Liver (tissue), 9 donors: ENCODE results near the gene PNPLA6. TPM values are rescaled to one million over a fixed set of nuclear protein-coding genes. Genes with fewer than 3 reads are reported as not detected.

Experiments used
- DNase-seq: peaks from one replicate; pipeline ENCODE4 v3.0.0-alpha.2; 2017; ENCODE audit warnings: low spot score
- H3K27ac ChIP-seq, 2 donors: one replicate each; pipeline ENCODE4 v1.7.0; 2013; ENCODE audit warnings: inconsistent platforms in 2 of 2, low read length in 2 of 2, control low read depth in 1 of 2, low read depth in 1 of 2, mild to moderate bottlenecking in 1 of 2
- H3K27me3 ChIP-seq, 4 donors: one replicate each; pipeline versions ENCODE4 v1.6.1 to v1.7.0; 2013; ENCODE audit warnings: low read length in 3 of 4, inconsistent platforms in 1 of 4, mild to moderate bottlenecking in 1 of 4, moderate library complexity in 1 of 4; ENCODE audit not compliant: control insufficient read depth in 4 of 4, insufficient read depth in 4 of 4
- H3K36me3 ChIP-seq, 4 donors: one replicate each; pipeline versions ENCODE4 v1.6.1 to v1.7.0; 2013; ENCODE audit warnings: low read length in 3 of 4, mild to moderate bottlenecking in 3 of 4, low read depth in 1 of 4, moderate library complexity in 1 of 4; ENCODE audit not compliant: control insufficient read depth in 4 of 4, insufficient read depth in 3 of 4
- H3K4me1 ChIP-seq, 4 donors: one replicate each; pipeline versions ENCODE4 v1.6.1 to v1.7.0; 2013; ENCODE audit warnings: low read length in 3 of 4, mild to moderate bottlenecking in 3 of 4, moderate library complexity in 1 of 4; ENCODE audit not compliant: control insufficient read depth in 4 of 4, insufficient read depth in 4 of 4
- H3K4me3 ChIP-seq, 3 donors: one replicate each; pipeline versions ENCODE4 v1.6.1 to v1.7.0; 2013; ENCODE audit warnings: low read length in 3 of 3, control low read depth in 1 of 3, low read depth in 1 of 3, mild to moderate bottlenecking in 1 of 3
- H3K9ac ChIP-seq, 2 donors: one replicate each; pipeline ENCODE4 v1.7.0; 2013; ENCODE audit warnings: low read length in 2 of 2, mild to moderate bottlenecking in 2 of 2, moderate library complexity in 2 of 2, control low read depth in 1 of 2, low read depth in 1 of 2
- H3K9me3 ChIP-seq, 4 donors: one replicate each; pipeline versions ENCODE4 v1.6.1 to v1.7.0; 2013; ENCODE audit warnings: low read length in 3 of 4; ENCODE audit not compliant: control insufficient read depth in 4 of 4
- CTCF ChIP-seq: fragments of 150-350 bp; IDR thresholded peaks from 2 replicates; pipeline ENCODE4 v1.5.1; 2017; ENCODE audit warnings: improper control_type of control experiment, low read depth, low read length; ENCODE audit not compliant: missing input control
- EGR1 ChIP-seq, 2 donors: IDR thresholded peaks; 2 replicates each; pipeline ENCODE4 v1.6.1; 2016 to 2018; ENCODE audit warnings: antibody characterized with exemption in 2 of 2, low read depth in 2 of 2
- FOXA1 ChIP-seq: IDR thresholded peaks from 2 replicates; pipeline ENCODE4 v1.6.1; 2016; ENCODE audit warnings: antibody characterized with exemption
- FOXA2 ChIP-seq: IDR thresholded peaks from 2 replicates; pipeline ENCODE4 v1.6.1; 2016; ENCODE audit warnings: antibody characterized with exemption
- GABPA ChIP-seq, 2 donors: IDR thresholded peaks in 1 of 2; conservative IDR thresholded peaks in 1 of 2; 2 replicates each; pipeline ENCODE4 v1.6.1; 2016; ENCODE audit warnings: antibody characterized with exemption in 2 of 2, mild to moderate bottlenecking in 1 of 2, moderate library complexity in 1 of 2
- HNF4A ChIP-seq, 2 donors: conservative IDR thresholded peaks; 2 replicates each; pipeline ENCODE4 v1.6.1; 2016; ENCODE audit warnings: antibody characterized with exemption in 2 of 2, mild to moderate bottlenecking in 2 of 2
- HNF4G ChIP-seq: IDR thresholded peaks from 2 replicates; pipeline ENCODE4 v1.6.1; 2016; ENCODE audit warnings: antibody characterized with exemption
- JUND ChIP-seq, 2 donors: IDR thresholded peaks; 2 replicates each; pipeline ENCODE4 v1.6.1; 2016; ENCODE audit warnings: antibody characterized with exemption in 2 of 2
- MAX ChIP-seq: IDR thresholded peaks from 2 replicates; pipeline ENCODE4 v1.6.1; 2016; ENCODE audit warnings: antibody characterized with exemption
- NR2F2 ChIP-seq: IDR thresholded peaks from 2 replicates; pipeline ENCODE4 v1.6.1; 2016; ENCODE audit warnings: antibody characterized with exemption
- RAD21 ChIP-seq, 2 donors: IDR thresholded peaks; 2 replicates each; pipeline ENCODE4 v1.6.1; 2016; ENCODE audit warnings: antibody characterized with exemption in 2 of 2, mild to moderate bottlenecking in 2 of 2
- RXRA ChIP-seq, 2 donors: IDR thresholded peaks; 2 replicates each; pipeline ENCODE4 v1.6.1; 2017 to 2018; ENCODE audit warnings: antibody characterized with exemption in 2 of 2, mild to moderate bottlenecking in 1 of 2
- SP1 ChIP-seq: IDR thresholded peaks from 2 replicates; pipeline ENCODE4 v1.6.1; 2018; ENCODE audit warnings: antibody characterized with exemption, mild to moderate bottlenecking
- TAF1 ChIP-seq: conservative IDR thresholded peaks from 2 replicates; pipeline ENCODE4 v1.6.1; 2016; ENCODE audit warnings: antibody characterized with exemption, mild to moderate bottlenecking
- YY1 ChIP-seq: IDR thresholded peaks from 2 replicates; pipeline ENCODE4 v1.6.1; 2016; ENCODE audit warnings: antibody characterized with exemption, mild to moderate bottlenecking
- ZBTB33 ChIP-seq: IDR thresholded peaks from 2 replicates; pipeline ENCODE4 v1.6.1; 2016; ENCODE audit warnings: antibody characterized with exemption
- WGBS: extraction: QIAGEN DNeasy Blood & Tissue Kit; methylation state at CpG from one replicate; pipeline ENCODE4 v1.1.7; 2013; 5-methylcytosine and 5-hydroxymethylcytosine counted together
- polyA plus RNA-seq, 2 donors: library from polyadenylated mRNA; stranded (reverse) in 1 of 2; unstranded in 1 of 2; fragments of 200-250 nt in 1 of 2; fragments of >200 nt in 1 of 2; fragmentation: Nextera tagmentation in 1 of 2; extraction: Ambion mirVana in 1 of 2; gene quantifications; one replicate each; pipeline versions ENCODE4 v1.2.1 to v1.2.3, GENCODE V29; 2013 to 2015
- total RNA-seq, 2 donors: library from RNA; depleted of rRNA; stranded (reverse); fragments of >200 nt; gene quantifications; one replicate each; pipeline ENCODE4 v1.2.3, GENCODE V29; 2014
- TF ChIP-seq, protein P1 (sequence below): IDR thresholded peaks from 2 replicates; pipeline ENCODE4 v1.6.1; 2016; ENCODE audit warnings: antibody characterized with exemption, mild to moderate bottlenecking
- TF ChIP-seq, protein P2 (sequence below): IDR thresholded peaks from 2 replicates; pipeline ENCODE4 v1.6.1; 2016; ENCODE audit warnings: antibody characterized with exemption
- donor health status: healthy.
- donor health status: healthy.
- donor health status: healthy.
- donor health status: healthy.
- donor health status: healthy.

PNPLA6 gene
- total RNA-seq (10 to 100 TPM; 33.0 to 68.4 TPM), polyA plus RNA-seq (10 to 100 TPM; 20.9 to 22.9 TPM)

DNA sequence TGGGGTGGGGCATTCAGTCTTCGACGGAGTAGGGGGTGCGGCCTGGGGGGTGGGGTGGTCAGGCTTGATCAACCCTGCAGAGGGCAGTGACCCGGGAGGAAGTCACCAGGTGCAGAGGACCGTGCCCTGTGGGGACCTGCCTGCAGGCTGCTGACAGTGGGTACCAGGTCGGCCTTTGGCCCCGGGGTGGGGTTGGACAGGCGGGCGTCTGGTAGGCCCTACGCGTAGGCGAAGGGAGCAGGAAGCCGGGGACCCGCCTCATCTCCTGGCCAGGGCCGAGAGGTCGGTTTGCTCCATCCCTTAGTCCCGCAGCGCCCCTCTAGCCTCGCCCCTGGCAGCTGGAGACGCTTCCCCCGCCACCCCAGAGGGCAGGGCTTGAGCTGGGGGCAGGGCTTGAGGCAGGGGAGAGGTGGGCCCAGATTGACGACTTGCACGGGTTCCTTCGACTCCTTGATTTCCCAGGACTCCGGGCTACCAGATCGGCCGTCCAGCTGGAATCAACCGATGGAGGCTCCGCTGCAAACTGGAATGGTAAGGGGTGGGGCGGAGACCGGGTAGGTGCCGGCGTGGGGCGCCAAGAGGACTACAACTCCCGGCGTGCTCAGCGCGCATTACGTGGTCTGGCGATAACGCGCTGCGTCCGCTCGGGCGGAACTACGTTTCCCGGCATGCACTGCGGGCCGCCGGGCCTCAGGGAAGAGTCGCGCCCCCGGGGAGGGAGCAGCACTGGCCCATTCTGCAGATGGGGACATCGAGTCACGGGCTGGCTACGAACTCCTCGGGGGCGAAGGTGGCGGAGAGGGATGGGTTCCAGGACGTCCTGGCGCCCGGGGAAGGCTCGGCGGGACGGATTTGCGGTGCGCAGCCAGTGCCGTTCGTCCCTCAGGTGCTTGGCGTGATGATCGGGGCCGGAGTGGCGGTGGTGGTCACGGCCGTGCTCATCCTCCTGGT is at the start of gene PNPLA6:
Gene PNPLA6 (plus strand): TSS at position 671 of the 951 bp plus-strand sequence. CDS start 72 bp downstream, at position 743.
- under 1% methylated on average over 76 of the region's 76 CpGs for WGBS
- Histone ChIP-seq H3K27me3 (no peaks in the 10 kb centered on the region), H3K36me3 (peaks cover 0 to 20% (median 4%) of the 10 kb centered on the region in 4 donors), H3K4me3 (peak within 1 kb of the TSS; percentile 59 to 94 (median 71)), H3K4me1 (peaks cover 4 to 31% (median 22%) of the 10 kb centered on the region in 4 donors), H3K9me3 (no peaks in the 10 kb centered on the region), H3K9ac (peak within 1 kb of the TSS; percentile 80 to 88), H3K27ac (peak within 1 kb of the TSS; percentile 84 to 95)
- peak; percentile 98 for DNase-seq
- peak; percentile 49 for TF ChIP-seq ZBTB33
- TF ChIP-seq HNF4A (conservative IDR thresholded peaks at IDR 0.05): peak; percentile 62 to 64
- TF ChIP-seq EGR1 (IDR thresholded peaks at IDR 0.05; ENCODE audit: low read depth in 2 of 2): peak in 1 of 2 donors; percentile 15
- no peak for TF ChIP-seq NR2F2
- peak; percentile 23 for TF ChIP-seq SP1
- TF ChIP-seq MAX: no peak
- no peak for TF ChIP-seq HNF4G
- no peak for TF ChIP-seq TAF1
- peak; percentile 91 for TF ChIP-seq YY1
- TF ChIP-seq, protein P1, sequence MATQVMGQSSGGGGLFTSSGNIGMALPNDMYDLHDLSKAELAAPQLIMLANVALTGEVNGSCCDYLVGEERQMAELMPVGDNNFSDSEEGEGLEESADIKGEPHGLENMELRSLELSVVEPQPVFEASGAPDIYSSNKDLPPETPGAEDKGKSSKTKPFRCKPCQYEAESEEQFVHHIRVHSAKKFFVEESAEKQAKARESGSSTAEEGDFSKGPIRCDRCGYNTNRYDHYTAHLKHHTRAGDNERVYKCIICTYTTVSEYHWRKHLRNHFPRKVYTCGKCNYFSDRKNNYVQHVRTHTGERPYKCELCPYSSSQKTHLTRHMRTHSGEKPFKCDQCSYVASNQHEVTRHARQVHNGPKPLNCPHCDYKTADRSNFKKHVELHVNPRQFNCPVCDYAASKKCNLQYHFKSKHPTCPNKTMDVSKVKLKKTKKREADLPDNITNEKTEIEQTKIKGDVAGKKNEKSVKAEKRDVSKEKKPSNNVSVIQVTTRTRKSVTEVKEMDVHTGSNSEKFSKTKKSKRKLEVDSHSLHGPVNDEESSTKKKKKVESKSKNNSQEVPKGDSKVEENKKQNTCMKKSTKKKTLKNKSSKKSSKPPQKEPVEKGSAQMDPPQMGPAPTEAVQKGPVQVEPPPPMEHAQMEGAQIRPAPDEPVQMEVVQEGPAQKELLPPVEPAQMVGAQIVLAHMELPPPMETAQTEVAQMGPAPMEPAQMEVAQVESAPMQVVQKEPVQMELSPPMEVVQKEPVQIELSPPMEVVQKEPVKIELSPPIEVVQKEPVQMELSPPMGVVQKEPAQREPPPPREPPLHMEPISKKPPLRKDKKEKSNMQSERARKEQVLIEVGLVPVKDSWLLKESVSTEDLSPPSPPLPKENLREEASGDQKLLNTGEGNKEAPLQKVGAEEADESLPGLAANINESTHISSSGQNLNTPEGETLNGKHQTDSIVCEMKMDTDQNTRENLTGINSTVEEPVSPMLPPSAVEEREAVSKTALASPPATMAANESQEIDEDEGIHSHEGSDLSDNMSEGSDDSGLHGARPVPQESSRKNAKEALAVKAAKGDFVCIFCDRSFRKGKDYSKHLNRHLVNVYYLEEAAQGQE: peak; percentile 44
- TF ChIP-seq GABPA (IDR thresholded peaks at IDR 0.05 in 1 of 2, conservative IDR thresholded peaks at IDR 0.05 in 1 of 2): peak in 1 of 2 donors; percentile 77
- peak in 1 of 2 donors; percentile 45 for TF ChIP-seq RAD21 (IDR thresholded peaks at IDR 0.05)
- TF ChIP-seq CTCF: no peak
- TF ChIP-seq, protein P2, sequence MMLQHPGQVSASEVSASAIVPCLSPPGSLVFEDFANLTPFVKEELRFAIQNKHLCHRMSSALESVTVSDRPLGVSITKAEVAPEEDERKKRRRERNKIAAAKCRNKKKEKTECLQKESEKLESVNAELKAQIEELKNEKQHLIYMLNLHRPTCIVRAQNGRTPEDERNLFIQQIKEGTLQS: no peak
- TF ChIP-seq JUND (IDR thresholded peaks at IDR 0.05): no peak
- no peak for TF ChIP-seq FOXA1
- TF ChIP-seq FOXA2: no peak
- TF ChIP-seq RXRA (IDR thresholded peaks at IDR 0.05): peak; percentile 45 to 61
